ENCODE results near the gene CAMK1G. TPM values are rescaled to one million over a fixed set of nuclear protein-coding genes. Genes with fewer than 3 reads are reported as not detected.

CAMK1G gene
- total RNA-seq, 1 donor from 2014 or later: 0.12 TPM

- DNase-seq (ENCODE audit: low spot score): no peak
Measured at GRCh38 chr1:209635850-209636249, 52.3 kb downstream of the CAMK1G start.

- peak; percentile 67 for DNase-seq (ENCODE audit: low spot score)
Measured at GRCh38 chr1:209641832-209642172, 58.3 kb downstream of the CAMK1G start.

- no peak for DNase-seq (ENCODE audit: low spot score)
Measured at GRCh38 chr1:209642816-209643215, 59.3 kb downstream of the CAMK1G start.

- DNase-seq (ENCODE audit: low spot score): no peak
Measured at GRCh38 chr1:209643285-209644020, 59.9 kb downstream of the CAMK1G start.

- DNase-seq (ENCODE audit: low spot score): no peak
Measured at GRCh38 chr1:209645574-209646452, 62.3 kb downstream of the CAMK1G start.

- no peak for DNase-seq (ENCODE audit: low spot score)
Measured at GRCh38 chr1:209646558-209646957, 63.0 kb downstream of the CAMK1G start.

GRCh38 chr1:209647156-209647555 is 63.6 kb downstream of the CAMK1G start:
- no peak for DNase-seq (ENCODE audit: low spot score)

- no peak for DNase-seq (ENCODE audit: low spot score)
Measured at GRCh38 chr1:209648346-209648745, 64.8 kb downstream of the CAMK1G start.

GRCh38 chr1:209648931-209649776 is 65.6 kb downstream of the CAMK1G start:
- peak; percentile 60 for DNase-seq (ENCODE audit: low spot score)

GRCh38 chr1:209650454-209650853 is 66.9 kb downstream of the CAMK1G start:
- DNase-seq (ENCODE audit: low spot score): no peak

- DNase-seq (ENCODE audit: low spot score): peak; percentile 76
Measured at GRCh38 chr1:209651138-209651587, 67.6 kb downstream of the CAMK1G start.

GRCh38 chr1:209652121-209652735 is 68.7 kb downstream of the CAMK1G start, which contains the start of gene LAMB3:
LAMB3 (minus strand) TSS chr1:209652425; CDS start chr1:209650944, 1,481 bp downstream.
- no peak for DNase-seq (ENCODE audit: low spot score)

GRCh38 chr1:209652873-209653401 is 69.4 kb downstream of the CAMK1G start:
- peak; percentile 94 for DNase-seq (ENCODE audit: low spot score)

GRCh38 chr1:209653915-209654351 is 70.4 kb downstream of the CAMK1G start:
- peak; percentile 38 for DNase-seq (ENCODE audit: low spot score)

- peak; percentile 36 for DNase-seq (ENCODE audit: low spot score)
Measured at GRCh38 chr1:209655411-209656231, 72.1 kb downstream of the CAMK1G start.

- DNase-seq (ENCODE audit: low spot score): no peak
Measured at GRCh38 chr1:209657140-209657879, 73.8 kb downstream of the CAMK1G start.

- no peak for DNase-seq (ENCODE audit: low spot score)
Measured at GRCh38 chr1:209657918-209658317, 74.4 kb downstream of the CAMK1G start.

- no peak for DNase-seq (ENCODE audit: low spot score)
Measured at GRCh38 chr1:209659909-209660308, 76.4 kb downstream of the CAMK1G start.

GRCh38 chr1:209661071-209661470 is 77.6 kb downstream of the CAMK1G start:
- no peak for DNase-seq (ENCODE audit: low spot score)
